WI38 (cell line): ENCODE data around the gene SELENOO.

Source experiments
- H3K4me3 ChIP-seq: 2 replicates; pipeline ENCODE4 v1.5.1; 2011; ENCODE audit warnings: low read depth, mild to moderate bottlenecking, control low read depth, low read length
- CTCF ChIP-seq: IDR thresholded peaks from 2 replicates; pipeline ENCODE4 v1.5.1; 2012; ENCODE audit warnings: low read depth, mild to moderate bottlenecking, control low read depth, low read length

SELENOO gene

GRCh38 chr22:50224071-50224470 lies 23.3 kb downstream of the SELENOO start:
- no peak for TF ChIP-seq CTCF
- H3K4me3 ChIP-seq = no peak overlapping the region

- TF ChIP-seq CTCF = no peak
- no peak overlapping the region for H3K4me3 ChIP-seq
Measured at GRCh38 chr22:50225200-50225969, 24.6 kb downstream of the SELENOO start.

- no peak for TF ChIP-seq CTCF
- no peak overlapping the region for H3K4me3 ChIP-seq
Measured at GRCh38 chr22:50226063-50226874, 25.5 kb downstream of the SELENOO start.

- no peak for TF ChIP-seq CTCF
- no peak overlapping the region for H3K4me3 ChIP-seq
Measured at GRCh38 chr22:50226875-50227165, 26.0 kb downstream of the SELENOO start.

- no peak for TF ChIP-seq CTCF
- H3K4me3 ChIP-seq = no peak overlapping the region
Measured at GRCh38 chr22:50227579-50228215, 26.9 kb downstream of the SELENOO start.

GRCh38 chr22:50228366-50228765 lies 27.6 kb downstream of the SELENOO start:
- no peak for TF ChIP-seq CTCF
- H3K4me3 ChIP-seq = no peak overlapping the region

GRCh38 chr22:50229370-50229769 lies 28.6 kb downstream of the SELENOO start:
- H3K4me3 ChIP-seq = no peak overlapping the region
- TF ChIP-seq CTCF = no peak
